ENCODE results near the gene MAD1L1.

The MAD1L1 gene

DNA sequence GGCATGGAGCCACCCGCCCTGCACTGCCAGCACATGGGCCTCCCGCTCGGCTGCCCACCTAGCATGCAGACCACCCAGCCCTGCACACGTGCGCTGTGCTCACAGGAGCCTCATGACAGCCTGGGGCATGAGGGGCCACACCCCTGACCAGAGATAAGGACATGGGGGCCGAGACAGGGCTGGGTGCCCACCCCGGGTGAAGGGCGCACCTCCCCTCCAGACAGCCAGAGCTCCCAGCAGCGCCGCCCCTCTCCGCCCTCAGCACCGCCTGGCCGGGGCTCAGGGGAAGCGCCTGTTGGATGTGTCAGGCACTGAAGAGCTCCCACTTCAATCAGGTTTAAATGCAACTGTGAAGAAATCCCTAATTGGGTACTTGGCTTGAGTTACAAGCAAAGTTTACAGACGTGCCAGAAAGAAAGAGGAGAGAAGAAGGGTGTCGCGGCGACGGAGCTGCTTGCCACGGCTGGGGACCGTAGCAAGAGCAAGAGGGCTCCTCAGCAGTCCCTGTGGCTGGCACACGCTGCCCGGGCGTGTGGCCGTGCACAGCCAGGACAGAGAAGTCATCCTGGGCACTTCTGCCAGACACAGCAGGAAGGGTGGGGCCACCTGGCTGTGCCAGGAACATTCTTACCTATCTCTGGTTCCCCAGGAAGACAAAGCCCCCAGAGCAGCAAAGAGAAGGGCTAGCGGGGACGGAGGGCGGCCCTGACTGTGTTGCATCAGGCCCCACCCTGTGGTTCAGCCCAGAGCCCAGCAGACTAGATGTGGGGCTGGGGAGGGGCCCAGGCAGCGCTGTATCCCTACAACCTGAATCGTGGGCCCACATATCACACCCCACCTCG lies 315.3 kb downstream of the MAD1L1 start:
- H3K9ac ChIP-seq (ENCODE audit: low read depth, low read length), result no peak overlapping the region
- no peaks in the 10 kb centered on the region for H3K9me3 ChIP-seq (ENCODE audit: control insufficient read depth, insufficient read depth, low read length)
- no peak overlapping the region for H3K4me3 ChIP-seq (ENCODE audit: low read depth, low read length)
- no peak overlapping the region for H3K27ac ChIP-seq (ENCODE audit: low read depth, low read length)
- H3K27me3 ChIP-seq (ENCODE audit: control insufficient read depth, insufficient read depth, low read length), result no peaks in the 10 kb centered on the region
- H3K4me1 ChIP-seq (ENCODE audit: control insufficient read depth, insufficient read depth, low read length), result no peaks in the 10 kb centered on the region
- H3K36me3 ChIP-seq (ENCODE audit: control insufficient read depth, insufficient read depth, low read length), result no peaks in the 10 kb centered on the region

DNA sequence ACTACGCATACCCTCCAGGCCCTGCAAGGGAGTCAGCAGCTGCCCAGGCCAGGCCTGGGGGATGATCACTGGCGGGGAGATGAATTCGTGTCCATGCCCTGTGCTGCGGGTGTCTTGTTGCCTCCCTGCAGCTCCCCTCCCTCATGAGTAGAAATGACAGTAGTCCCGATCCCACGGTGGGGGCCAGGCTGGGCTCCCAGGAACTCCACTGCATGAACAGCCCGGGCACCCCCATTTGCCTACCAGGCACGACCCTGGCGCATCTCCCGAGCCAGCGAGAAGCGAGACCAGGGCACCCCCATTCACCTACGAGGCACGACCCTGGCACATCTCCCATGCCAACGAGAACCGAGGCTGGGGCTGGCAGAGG lies 316.2 kb downstream of the MAD1L1 start:
- Histone ChIP-seq H3K9me3 (ENCODE audit: control insufficient read depth, insufficient read depth, low read length) (no peaks in the 10 kb centered on the region), H3K4me1 (ENCODE audit: control insufficient read depth, insufficient read depth, low read length) (no peaks in the 10 kb centered on the region), H3K27me3 (ENCODE audit: control insufficient read depth, insufficient read depth, low read length) (no peaks in the 10 kb centered on the region), H3K36me3 (ENCODE audit: control insufficient read depth, insufficient read depth, low read length) (no peaks in the 10 kb centered on the region), H3K4me3 (ENCODE audit: low read depth, low read length) (no peak overlapping the region), H3K9ac (ENCODE audit: low read depth, low read length) (no peak overlapping the region), H3K27ac (ENCODE audit: low read depth, low read length) (no peak overlapping the region)

DNA sequence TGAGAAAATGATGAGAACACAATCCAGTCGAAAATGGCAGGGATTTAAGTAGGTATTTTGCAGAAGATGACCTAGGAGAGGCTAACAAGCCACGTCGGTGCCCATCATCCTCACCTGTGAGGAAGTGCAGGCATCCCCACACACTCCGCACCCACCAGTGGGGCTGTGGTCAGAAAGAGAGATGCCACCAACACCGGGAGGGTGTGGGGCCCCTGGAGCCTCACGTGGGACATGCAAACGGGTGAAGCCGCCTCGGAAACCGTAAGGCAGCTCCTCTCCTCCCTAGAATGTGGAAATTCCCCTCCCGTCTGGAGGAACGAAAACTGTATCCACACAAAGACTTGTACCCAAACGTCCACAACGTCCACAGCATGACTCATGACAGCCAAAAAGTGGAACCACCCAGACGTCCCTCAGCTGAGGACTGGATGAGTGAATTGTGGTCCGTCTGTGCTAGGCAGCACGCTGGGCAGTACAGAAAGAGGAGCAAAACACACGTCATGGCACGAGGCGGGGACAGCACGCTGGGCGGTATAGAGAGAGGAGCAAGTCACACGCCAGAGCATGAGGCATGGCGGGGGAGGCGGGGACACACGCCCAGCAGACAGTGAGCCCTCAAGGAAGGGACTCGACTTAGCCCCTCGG lies 316.7 kb downstream of the MAD1L1 start:
- Histone ChIP-seq H3K4me3 (ENCODE audit: low read depth, low read length) (no peak overlapping the region), H3K4me1 (ENCODE audit: control insufficient read depth, insufficient read depth, low read length) (no peaks in the 10 kb centered on the region), H3K27ac (ENCODE audit: low read depth, low read length) (no peak overlapping the region), H3K36me3 (ENCODE audit: control insufficient read depth, insufficient read depth, low read length) (no peaks in the 10 kb centered on the region), H3K27me3 (ENCODE audit: control insufficient read depth, insufficient read depth, low read length) (no peaks in the 10 kb centered on the region), H3K9ac (ENCODE audit: low read depth, low read length) (no peak overlapping the region), H3K9me3 (ENCODE audit: control insufficient read depth, insufficient read depth, low read length) (no peaks in the 10 kb centered on the region)

DNA sequence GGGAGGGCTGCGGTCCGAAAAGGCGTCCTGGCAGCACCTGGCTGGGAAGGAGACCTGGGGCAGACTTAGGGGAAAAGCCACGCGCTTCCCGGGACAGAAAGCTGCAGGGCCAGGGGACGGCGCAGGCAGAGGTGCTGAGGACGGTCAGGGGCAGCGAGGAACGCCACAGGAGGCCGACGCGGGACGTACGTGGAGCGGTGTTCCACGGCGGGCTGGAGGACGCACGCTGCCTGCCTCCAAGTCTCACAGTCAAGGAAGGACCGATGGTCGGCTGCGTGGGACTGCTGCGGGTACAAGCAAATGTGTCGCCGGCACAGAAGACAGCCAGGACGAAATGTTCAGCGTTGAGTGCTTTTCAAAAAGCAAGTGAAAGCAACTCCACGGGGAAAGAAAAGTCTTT lies 317.4 kb downstream of the MAD1L1 start:
- no peak overlapping the region for H3K9ac ChIP-seq (ENCODE audit: low read depth, low read length)
- no peaks in the 10 kb centered on the region for H3K27me3 ChIP-seq (ENCODE audit: control insufficient read depth, insufficient read depth, low read length)
- H3K9me3 ChIP-seq (ENCODE audit: control insufficient read depth, insufficient read depth, low read length), result no peaks in the 10 kb centered on the region
- H3K4me1 ChIP-seq (ENCODE audit: control insufficient read depth, insufficient read depth, low read length), result no peaks in the 10 kb centered on the region
- no peak overlapping the region for H3K27ac ChIP-seq (ENCODE audit: low read depth, low read length)
- H3K36me3 ChIP-seq (ENCODE audit: control insufficient read depth, insufficient read depth, low read length), result no peaks in the 10 kb centered on the region
- H3K4me3 ChIP-seq (ENCODE audit: low read depth, low read length), result no peak overlapping the region

DNA sequence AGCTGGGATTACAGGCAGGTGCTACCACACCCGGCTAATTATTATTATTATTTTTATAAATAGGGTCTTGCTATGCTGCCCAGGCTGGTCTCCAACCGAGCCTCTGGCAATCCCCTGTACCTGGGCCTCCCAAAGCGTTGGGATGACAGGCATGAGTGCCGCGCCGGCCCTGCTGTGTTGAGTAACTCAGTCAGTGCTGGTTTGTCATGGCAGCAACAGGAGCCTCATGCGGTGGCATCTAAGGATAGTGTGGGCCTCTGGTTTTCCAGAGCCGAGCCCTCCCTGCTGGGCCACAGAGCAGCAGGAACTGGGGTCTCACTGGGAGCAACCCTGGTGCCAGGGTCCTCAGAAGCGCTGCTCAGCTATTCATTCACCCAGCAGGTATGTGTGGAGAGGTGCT lies 318.0 kb downstream of the MAD1L1 start:
- H3K27ac ChIP-seq (ENCODE audit: low read depth, low read length), result no peak overlapping the region
- H3K4me1 ChIP-seq (ENCODE audit: control insufficient read depth, insufficient read depth, low read length), result no peaks in the 10 kb centered on the region
- no peaks in the 10 kb centered on the region for H3K36me3 ChIP-seq (ENCODE audit: control insufficient read depth, insufficient read depth, low read length)
- H3K4me3 ChIP-seq (ENCODE audit: low read depth, low read length), result no peak overlapping the region
- no peaks in the 10 kb centered on the region for H3K27me3 ChIP-seq (ENCODE audit: control insufficient read depth, insufficient read depth, low read length)
- no peak overlapping the region for H3K9ac ChIP-seq (ENCODE audit: low read depth, low read length)
- H3K9me3 ChIP-seq (ENCODE audit: control insufficient read depth, insufficient read depth, low read length), result no peaks in the 10 kb centered on the region

DNA sequence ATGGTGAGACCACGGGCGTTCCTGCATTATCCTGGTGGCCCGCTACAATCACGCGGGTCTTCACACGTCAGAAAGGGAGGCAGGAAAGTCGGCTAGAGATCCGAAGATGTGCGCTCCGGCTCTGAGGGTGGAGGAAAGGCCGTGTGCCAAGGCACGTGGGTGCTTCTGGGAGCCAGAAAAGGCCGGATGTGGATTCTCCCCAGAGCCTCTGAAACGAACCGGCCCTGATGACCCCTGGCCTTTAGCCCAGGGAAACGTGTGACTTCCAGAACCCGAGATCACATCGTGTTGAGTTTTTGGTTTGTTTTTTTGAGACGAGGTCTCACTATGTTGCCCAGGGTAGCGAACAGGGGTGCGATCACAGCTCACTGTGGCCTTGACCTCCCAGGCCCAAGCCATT lies 318.4 kb downstream of the MAD1L1 start:
- H3K4me1 ChIP-seq (ENCODE audit: control insufficient read depth, insufficient read depth, low read length), result no peaks in the 10 kb centered on the region
- no peaks in the 10 kb centered on the region for H3K27me3 ChIP-seq (ENCODE audit: control insufficient read depth, insufficient read depth, low read length)
- no peak overlapping the region for H3K4me3 ChIP-seq (ENCODE audit: low read depth, low read length)
- H3K9ac ChIP-seq (ENCODE audit: low read depth, low read length), result no peak overlapping the region
- no peaks in the 10 kb centered on the region for H3K9me3 ChIP-seq (ENCODE audit: control insufficient read depth, insufficient read depth, low read length)
- H3K36me3 ChIP-seq (ENCODE audit: control insufficient read depth, insufficient read depth, low read length), result no peaks in the 10 kb centered on the region
- H3K27ac ChIP-seq (ENCODE audit: low read depth, low read length), result no peak overlapping the region

DNA sequence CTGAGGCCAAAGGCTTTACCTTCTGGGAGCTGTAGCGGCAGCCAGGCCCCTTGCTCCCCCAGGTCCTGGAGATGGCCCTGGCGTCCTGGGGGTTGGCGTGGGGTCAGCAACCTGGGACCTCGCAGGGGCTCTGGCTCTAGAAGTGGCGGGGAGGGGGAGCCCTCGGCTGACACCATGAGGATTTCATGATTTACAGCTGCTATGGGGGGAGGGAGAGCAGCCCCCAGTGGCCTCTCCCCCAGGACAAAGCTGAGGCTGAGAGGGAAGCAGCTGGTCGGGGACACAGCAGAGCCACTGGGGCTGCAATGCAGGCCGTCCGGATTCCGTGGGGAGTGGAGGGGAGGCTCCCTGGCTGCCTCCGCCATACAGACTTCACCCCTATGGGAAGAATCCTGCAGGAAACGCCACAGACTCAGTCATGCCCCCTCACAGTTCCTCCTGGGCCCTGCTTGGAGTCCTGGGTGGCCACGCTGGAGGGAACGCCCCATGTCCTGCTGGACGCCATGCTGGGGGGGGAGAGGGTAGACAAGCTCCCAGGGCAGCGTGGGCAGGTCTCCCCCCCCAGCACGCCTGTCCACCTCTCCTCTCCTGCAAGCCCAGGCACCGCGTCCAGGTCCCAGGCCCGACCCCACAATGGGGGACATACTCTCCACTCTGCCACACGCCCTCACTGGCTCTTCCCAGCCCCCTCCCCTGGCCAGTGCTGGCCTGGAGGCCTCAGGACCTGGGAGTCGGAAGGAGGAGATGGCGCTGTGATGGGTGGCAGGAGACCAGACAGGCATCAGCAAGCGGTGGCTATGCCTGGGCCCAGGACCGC lies 319.1 kb downstream of the MAD1L1 start:
- Histone ChIP-seq H3K27me3 (ENCODE audit: control insufficient read depth, insufficient read depth, low read length) (no peaks in the 10 kb centered on the region), H3K9me3 (ENCODE audit: control insufficient read depth, insufficient read depth, low read length) (no peaks in the 10 kb centered on the region), H3K9ac (ENCODE audit: low read depth, low read length) (no peak overlapping the region), H3K4me3 (ENCODE audit: low read depth, low read length) (no peak overlapping the region), H3K36me3 (ENCODE audit: control insufficient read depth, insufficient read depth, low read length) (no peaks in the 10 kb centered on the region), H3K4me1 (ENCODE audit: control insufficient read depth, insufficient read depth, low read length) (no peaks in the 10 kb centered on the region), H3K27ac (ENCODE audit: low read depth, low read length) (no peak overlapping the region)

DNA sequence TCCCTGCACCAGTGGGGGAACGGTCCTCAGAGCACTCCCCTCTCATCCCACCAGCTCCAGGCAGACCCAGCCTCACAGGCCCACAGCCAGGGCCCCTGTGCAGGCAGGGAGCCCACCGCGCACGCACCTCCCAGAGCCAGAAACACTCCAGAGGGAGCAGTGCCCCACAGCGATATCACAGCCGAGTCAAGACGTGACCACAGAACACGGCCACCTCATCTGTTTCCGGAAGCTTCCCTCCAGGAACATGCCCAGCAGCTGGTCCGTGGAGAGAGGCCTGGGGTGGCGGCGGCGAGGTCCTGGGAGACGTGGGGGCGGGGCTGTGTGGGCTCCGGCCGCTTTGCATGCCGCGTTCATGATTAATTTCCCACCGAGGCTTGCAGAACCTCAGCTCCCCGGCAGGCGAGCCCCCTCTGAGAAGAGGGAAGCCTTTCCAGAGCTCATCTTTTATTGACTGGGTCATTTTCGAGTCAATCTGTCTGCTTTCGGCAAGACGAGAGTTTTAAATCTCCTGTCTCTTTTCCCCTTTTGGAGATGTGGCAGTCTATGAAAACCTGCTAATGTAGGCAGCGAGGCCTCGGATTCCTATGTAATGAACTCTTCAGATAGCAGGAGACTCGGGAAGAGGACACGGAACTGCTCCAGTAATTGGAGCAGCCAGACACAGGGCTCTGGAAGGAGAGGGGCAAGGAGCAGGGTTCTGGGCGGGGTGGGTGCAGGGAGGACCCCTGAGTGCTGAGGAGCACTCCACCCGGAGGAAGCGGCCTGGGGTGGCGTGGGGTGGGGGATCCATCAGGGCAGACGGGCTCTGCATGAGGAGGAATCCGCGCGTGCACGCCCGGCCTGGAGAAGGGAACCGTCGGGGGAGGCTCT lies 319.9 kb downstream of the MAD1L1 start:
- no peaks in the 10 kb centered on the region for H3K36me3 ChIP-seq (ENCODE audit: control insufficient read depth, insufficient read depth, low read length)
- H3K4me1 ChIP-seq (ENCODE audit: control insufficient read depth, insufficient read depth, low read length), result no peaks in the 10 kb centered on the region
- H3K27me3 ChIP-seq (ENCODE audit: control insufficient read depth, insufficient read depth, low read length), result no peaks in the 10 kb centered on the region
- no peak overlapping the region for H3K9ac ChIP-seq (ENCODE audit: low read depth, low read length)
- H3K27ac ChIP-seq (ENCODE audit: low read depth, low read length), result no peak overlapping the region
- no peaks in the 10 kb centered on the region for H3K9me3 ChIP-seq (ENCODE audit: control insufficient read depth, insufficient read depth, low read length)
- no peak overlapping the region for H3K4me3 ChIP-seq (ENCODE audit: low read depth, low read length)

DNA sequence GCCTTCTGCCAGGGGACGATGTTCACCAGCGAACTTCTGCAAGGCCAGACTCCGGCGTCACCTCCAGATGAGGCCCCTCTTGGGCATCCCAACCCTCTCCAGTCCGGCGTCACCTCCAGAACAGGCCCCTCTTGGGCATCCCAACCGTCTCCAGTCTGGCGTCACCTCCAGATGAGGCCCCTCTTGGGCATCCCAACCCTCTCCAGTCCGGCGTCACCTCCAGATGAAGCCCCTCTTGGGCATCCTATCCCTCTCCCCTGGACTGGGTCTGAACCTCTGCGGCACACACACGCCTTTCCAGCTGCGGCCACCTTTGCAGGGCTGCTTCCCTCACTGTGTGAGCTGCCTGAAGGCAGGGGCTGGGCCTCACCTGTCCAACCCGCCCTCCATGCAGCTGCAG lies 321.2 kb downstream of the MAD1L1 start:
- Histone ChIP-seq H3K27me3 (ENCODE audit: control insufficient read depth, insufficient read depth, low read length) (no peaks in the 10 kb centered on the region), H3K36me3 (ENCODE audit: control insufficient read depth, insufficient read depth, low read length) (no peaks in the 10 kb centered on the region), H3K27ac (ENCODE audit: low read depth, low read length) (no peak overlapping the region), H3K4me1 (ENCODE audit: control insufficient read depth, insufficient read depth, low read length) (no peaks in the 10 kb centered on the region), H3K9me3 (ENCODE audit: control insufficient read depth, insufficient read depth, low read length) (no peaks in the 10 kb centered on the region), H3K9ac (ENCODE audit: low read depth, low read length) (no peak overlapping the region), H3K4me3 (ENCODE audit: low read depth, low read length) (no peak overlapping the region)

DNA sequence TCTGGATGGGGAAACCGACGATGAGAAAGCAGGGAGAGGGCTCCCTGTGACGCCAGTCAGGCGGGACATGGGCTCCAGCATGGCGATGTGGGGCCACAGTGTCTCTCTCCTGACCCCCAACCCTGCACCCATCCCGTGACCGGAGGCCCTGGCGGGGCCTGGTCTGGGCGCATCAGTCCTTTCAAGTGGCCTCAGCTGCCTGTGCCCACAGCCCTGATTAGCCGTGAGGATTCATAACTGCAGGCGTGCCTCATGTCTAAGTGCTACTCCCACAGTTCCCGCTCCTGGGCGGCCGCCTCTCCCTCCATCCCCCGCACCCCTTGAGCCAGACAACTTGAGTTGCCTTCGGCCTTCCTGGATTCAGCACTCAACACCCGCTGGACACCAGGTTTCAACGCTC lies 321.9 kb downstream of the MAD1L1 start:
- H3K9me3 ChIP-seq (ENCODE audit: control insufficient read depth, insufficient read depth, low read length), result no peaks in the 10 kb centered on the region
- no peak overlapping the region for H3K9ac ChIP-seq (ENCODE audit: low read depth, low read length)
- H3K36me3 ChIP-seq (ENCODE audit: control insufficient read depth, insufficient read depth, low read length), result no peaks in the 10 kb centered on the region
- no peaks in the 10 kb centered on the region for H3K4me1 ChIP-seq (ENCODE audit: control insufficient read depth, insufficient read depth, low read length)
- no peaks in the 10 kb centered on the region for H3K27me3 ChIP-seq (ENCODE audit: control insufficient read depth, insufficient read depth, low read length)
- H3K27ac ChIP-seq (ENCODE audit: low read depth, low read length), result no peak overlapping the region
- no peak overlapping the region for H3K4me3 ChIP-seq (ENCODE audit: low read depth, low read length)
